Fibroblast of lung (primary cell): ENCODE measurements around the gene CYYR1.

Experiments
- EZH2 ChIP-seq: IDR thresholded peaks from 2 replicates; pipeline ENCODE4 v1.5.1; 2012; ENCODE audit warnings: low read length, control low read depth, mild to moderate bottlenecking; ENCODE audit errors: missing control alignments
- TF ChIP-seq, protein P1 (sequence below), 2 donors: IDR thresholded peaks in 1 of 2; conservative IDR thresholded peaks in 1 of 2; 1 replicate in 1 of 2; 2 replicates in 1 of 2; pipeline ENCODE4 v1.5.1; 2011 to 2012; ENCODE audit warnings: low read length in 2 of 2, control low read depth in 1 of 2, inconsistent platforms in 1 of 2, low read depth in 1 of 2, mild to moderate bottlenecking in 1 of 2

GRCh38 chr21:26614251-26614650 is 41.2 kb upstream of the CYYR1 start:
- TF ChIP-seq, protein P1, sequence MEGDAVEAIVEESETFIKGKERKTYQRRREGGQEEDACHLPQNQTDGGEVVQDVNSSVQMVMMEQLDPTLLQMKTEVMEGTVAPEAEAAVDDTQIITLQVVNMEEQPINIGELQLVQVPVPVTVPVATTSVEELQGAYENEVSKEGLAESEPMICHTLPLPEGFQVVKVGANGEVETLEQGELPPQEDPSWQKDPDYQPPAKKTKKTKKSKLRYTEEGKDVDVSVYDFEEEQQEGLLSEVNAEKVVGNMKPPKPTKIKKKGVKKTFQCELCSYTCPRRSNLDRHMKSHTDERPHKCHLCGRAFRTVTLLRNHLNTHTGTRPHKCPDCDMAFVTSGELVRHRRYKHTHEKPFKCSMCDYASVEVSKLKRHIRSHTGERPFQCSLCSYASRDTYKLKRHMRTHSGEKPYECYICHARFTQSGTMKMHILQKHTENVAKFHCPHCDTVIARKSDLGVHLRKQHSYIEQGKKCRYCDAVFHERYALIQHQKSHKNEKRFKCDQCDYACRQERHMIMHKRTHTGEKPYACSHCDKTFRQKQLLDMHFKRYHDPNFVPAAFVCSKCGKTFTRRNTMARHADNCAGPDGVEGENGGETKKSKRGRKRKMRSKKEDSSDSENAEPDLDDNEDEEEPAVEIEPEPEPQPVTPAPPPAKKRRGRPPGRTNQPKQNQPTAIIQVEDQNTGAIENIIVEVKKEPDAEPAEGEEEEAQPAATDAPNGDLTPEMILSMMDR (conservative IDR thresholded peaks at IDR 0.05 in 1 of 2, IDR thresholded peaks at IDR 0.05 in 1 of 2; ENCODE audit: low read depth in 1 of 2, low read length in 2 of 2): no peak
- TF ChIP-seq EZH2: no peak
